NCI-H526 (cell line): Measurements from ENCODE around the gene AGBL3.

Experiments
- DNase-seq, 2 experiments: peaks; one replicate each; lab custom pipeline; 2025; lab: John Stamatoyannopoulos, UW

The AGBL3 gene

GRCh38 chr7:134986363-134987251 is at the start of gene AGBL3:
Gene AGBL3 (plus strand): TSS chr7:134986508. CDS start chr7:134987934, 1,426 bp downstream.
- peak; percentile 96 to 99 for DNase-seq

- no peak for DNase-seq
These were observed 49.3 kb upstream of the AGBL3 start for GRCh38 chr7:134936893-134937510.

- DNase-seq: no peak
These were observed 48.2 kb upstream of the AGBL3 start for GRCh38 chr7:134938141-134938540.

GRCh38 chr7:134939136-134939535 is 47.2 kb upstream of the AGBL3 start:
- DNase-seq: no peak

- DNase-seq: no peak
These were observed 45.6 kb upstream of the AGBL3 start for GRCh38 chr7:134940729-134941128.

- DNase-seq: no peak
These were observed 45.0 kb upstream of the AGBL3 start for GRCh38 chr7:134941185-134941900.

- no peak for DNase-seq
These were observed 44.4 kb upstream of the AGBL3 start for GRCh38 chr7:134941952-134942351.

GRCh38 chr7:134942690-134943466 is 43.4 kb upstream of the AGBL3 start:
- DNase-seq: no peak

GRCh38 chr7:134943785-134944400 is 42.4 kb upstream of the AGBL3 start:
- peak; percentile 21 to 76 for DNase-seq

GRCh38 chr7:134945691-134946090 is 40.6 kb upstream of the AGBL3 start:
- DNase-seq: no peak

- no peak for DNase-seq
These were observed 40.0 kb upstream of the AGBL3 start for GRCh38 chr7:134946260-134946659.

GRCh38 chr7:134947329-134947728 is 39.0 kb upstream of the AGBL3 start:
- no peak for DNase-seq

GRCh38 chr7:134947831-134948230 is 38.5 kb upstream of the AGBL3 start:
- no peak for DNase-seq

GRCh38 chr7:134948246-134948645 is 38.1 kb upstream of the AGBL3 start:
- no peak for DNase-seq

- DNase-seq: no peak
These were observed 37.6 kb upstream of the AGBL3 start for GRCh38 chr7:134948736-134949135.

- no peak for DNase-seq
These were observed 37.1 kb upstream of the AGBL3 start for GRCh38 chr7:134949171-134949570.

- peak; percentile 15 to 72 for DNase-seq
These were observed 31.9 kb upstream of the AGBL3 start for GRCh38 chr7:134954197-134955082.

- DNase-seq: no peak
These were observed 29.3 kb upstream of the AGBL3 start for GRCh38 chr7:134957005-134957404.

- no peak for DNase-seq
These were observed 26.5 kb upstream of the AGBL3 start for GRCh38 chr7:134959810-134960209.

GRCh38 chr7:134962270-134962780 is 24.0 kb upstream of the AGBL3 start:
- DNase-seq: no peak
